GM21576 (cell line): Measurements from ENCODE around the gene THSD4.

Experiments
- ATAC-seq: cut with Tn5 transposase; IDR thresholded peaks from one replicate; pipeline ENCODE4 v1.9.1; 2021; ENCODE audit warnings: mild to moderate bottlenecking, moderate library complexity; ENCODE audit not compliant: unreplicated experiment

Gene THSD4

DNA sequence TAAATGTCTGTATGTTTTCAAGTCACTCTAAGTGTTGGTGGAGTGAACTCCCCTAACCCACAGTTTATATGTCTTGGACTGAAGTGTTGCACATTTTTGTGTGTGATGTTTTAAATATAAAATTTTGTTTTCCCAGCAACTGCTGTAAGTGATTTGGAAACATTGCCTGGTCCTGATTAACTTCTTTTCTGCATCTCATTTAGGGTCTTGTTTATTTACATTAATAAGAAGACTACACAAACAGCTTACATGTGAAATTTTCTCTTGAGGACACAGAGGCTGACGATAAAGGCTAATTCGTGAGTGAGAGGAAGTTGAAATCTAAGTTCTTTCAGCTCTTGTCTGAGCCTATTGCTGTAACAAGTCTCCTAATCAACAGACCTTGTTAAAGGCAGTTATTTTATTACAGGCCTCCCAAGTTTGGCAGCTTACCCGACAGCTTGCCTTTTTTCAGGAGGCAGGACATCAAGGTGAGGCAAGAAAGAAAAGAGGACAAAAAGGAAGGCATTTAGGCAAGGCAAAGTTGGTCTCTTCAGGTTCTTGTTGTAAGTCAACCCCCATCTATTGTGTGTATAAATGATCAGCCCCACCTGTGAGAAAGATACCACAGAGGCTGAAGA lies 517.4 kb downstream of the THSD4 start:
- no peak for ATAC-seq

DNA sequence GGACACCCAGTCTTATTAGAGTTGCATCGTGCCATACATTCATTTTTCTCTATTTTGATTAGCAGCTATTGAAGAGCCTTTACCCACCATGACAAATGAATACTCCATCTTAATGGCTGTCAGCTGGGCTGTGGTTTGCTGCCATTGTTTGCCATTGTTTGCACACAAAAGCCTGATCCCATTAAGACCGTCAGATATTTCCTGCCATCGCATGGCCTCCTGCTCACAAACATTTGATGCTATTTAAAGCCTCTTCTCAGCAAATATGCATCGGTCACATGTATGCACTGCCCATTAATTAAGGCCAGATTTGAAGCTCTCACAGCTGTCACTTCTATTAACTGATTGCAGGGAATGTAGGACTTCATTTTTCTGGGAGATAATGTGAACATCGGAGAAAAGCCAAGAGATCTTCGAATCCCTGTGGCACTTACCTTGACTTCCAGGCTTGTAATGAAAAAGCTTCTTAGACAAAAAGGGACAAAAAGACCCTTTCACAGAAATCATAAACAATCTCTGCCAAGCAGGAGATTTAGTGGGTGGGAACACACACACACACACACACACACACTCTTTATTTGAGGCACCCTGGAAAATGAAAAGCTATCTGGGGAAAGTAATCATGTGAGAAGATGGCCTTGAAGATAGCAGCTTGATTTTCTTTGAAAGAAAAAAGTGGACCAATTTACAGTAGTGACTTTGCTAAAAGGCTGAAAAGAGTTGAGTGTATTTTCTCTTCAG lies 519.7 kb downstream of the THSD4 start:
- no peak for ATAC-seq

DNA sequence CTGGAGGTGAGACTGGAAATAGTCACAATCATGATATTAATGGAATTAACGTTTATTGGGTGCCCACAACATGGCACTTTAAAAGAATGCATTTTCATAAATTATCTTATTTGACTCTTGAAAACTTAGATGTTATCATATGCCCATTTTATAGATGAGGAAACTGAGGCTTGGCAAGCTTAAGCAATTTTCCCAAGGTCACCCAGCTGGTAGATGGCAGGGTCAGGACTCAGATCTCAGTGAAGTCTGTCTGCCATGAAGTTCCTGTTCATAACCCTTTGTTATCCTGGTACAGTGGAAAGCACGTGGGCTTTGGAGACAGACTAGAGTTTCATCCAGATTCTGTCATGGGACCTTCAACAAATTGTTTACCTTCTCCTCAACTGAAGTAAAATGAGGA lies 520.5 kb downstream of the THSD4 start:
- no peak for ATAC-seq

DNA sequence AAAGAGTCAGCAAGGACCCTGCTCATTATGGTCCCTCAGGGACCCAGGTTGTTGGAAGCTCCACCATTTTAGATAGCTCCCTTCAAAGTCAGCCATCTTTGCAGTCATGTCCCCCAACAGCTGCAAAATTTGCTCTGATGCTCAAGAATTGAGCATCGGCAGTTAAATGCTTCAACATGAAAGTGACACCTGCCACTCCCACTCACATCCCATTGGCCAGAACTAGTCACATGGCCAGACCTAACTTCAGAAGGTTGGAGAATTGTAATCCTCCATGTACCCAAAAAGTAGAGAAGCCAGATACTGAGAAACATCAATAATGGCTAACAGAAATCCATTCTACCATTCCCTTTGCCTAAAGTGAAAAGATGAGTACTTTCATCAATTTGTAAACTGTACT lies 523.6 kb downstream of the THSD4 start:
- ATAC-seq = no peak

DNA sequence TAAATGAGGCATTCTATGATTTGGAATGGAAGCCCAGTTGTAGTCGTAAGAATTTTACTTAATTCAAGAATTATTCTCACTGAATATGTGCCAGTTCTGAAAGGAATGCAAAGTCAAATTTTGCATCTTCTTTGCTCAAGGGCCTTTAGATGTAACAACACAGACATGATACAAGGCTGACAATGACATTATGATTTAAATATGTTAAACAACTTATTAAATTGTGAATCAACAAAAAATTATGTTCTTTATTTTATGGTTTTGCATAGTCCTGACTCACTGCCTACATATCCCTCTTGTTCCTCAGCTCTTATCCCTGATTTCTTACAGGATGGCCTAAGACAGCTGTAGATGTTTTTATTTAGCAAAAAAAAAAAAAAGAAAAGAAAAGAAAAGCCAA lies 524.2 kb downstream of the THSD4 start:
- no peak for ATAC-seq

DNA sequence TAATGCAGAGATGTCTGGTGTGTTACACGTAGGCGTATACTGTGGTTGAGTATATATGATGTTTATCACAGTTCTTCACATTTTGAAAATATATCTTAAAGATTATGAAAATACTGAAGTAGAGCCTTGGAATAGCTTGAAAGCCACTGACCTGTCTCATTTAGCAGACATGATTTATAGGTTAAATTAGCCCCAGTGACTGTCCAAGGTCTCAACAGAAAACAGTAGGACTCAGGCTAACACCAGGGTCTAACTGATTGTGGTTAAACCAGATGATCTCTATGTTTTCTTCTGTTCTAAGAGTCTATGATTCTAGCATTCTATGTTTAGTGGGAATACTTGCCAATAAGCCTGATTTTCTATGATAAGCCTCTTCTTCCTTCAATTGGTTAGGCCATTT lies 528.6 kb downstream of the THSD4 start:
- no peak for ATAC-seq

DNA sequence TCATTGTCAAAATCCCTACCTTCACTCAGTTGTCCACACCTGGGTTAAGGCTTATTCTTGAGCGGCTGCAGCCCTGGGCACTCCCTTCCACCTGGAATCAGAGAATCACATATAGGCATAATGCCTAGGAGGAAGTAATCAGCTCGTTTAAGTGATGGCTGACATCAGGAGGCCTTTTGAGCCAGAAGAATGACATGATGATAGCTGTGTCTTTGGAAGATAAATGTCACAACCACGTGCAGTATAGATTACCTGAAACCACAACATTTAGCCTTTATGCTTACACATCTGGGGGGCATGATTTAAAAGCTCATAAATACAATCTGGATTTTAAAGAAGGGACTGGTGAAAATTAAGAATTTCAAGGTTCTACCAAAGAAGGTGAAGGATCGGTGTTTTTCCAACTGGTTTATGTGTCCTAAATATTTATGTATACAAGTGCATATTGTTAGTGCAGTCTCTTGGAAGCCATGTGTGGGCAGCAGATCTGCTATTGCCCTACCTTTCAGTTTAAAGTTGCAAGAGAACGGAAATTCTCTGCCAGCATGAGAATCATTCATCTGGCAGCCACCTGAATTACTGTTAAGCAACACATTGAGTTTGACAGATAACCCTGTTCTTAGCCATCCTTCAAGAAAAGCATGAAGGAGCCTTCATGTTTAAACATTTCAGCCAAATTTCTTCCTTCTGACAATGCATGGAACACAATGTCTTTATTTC lies 531.7 kb downstream of the THSD4 start:
- no peak for ATAC-seq

DNA sequence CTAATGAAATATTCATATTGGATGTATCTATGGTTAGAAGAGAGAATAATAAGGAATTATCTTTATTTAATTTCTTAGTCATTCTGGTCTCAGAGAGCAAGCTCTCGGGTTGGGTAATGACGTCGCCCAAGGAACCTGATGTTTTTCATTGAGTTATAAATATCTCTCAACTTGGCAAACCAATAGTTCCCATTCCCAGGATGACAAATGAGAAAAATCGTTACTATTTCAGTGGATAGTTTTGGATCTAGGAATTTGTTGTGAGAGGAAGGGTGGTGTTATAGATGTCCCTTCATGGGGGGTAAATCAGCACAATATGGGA lies 532.2 kb downstream of the THSD4 start:
- ATAC-seq = no peak

DNA sequence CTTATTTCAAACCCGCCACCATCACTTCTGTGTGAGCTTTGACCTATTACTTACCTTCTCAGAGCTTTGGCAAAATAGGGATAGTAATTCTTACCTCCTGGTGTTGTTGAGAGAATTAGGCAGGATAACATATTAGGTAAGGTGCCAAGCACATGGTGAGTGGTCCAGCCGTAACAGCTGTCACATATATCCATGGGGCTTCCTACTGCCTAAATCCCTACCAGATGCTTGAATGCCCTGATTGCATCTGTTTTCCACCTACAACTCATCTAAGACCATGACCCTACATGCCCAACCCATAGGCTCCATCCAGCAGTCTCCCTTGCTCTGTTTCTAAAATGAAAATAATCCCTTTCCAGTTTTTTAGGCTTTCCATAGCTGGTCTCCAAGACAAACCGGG lies 532.8 kb downstream of the THSD4 start:
- ATAC-seq = no peak

DNA sequence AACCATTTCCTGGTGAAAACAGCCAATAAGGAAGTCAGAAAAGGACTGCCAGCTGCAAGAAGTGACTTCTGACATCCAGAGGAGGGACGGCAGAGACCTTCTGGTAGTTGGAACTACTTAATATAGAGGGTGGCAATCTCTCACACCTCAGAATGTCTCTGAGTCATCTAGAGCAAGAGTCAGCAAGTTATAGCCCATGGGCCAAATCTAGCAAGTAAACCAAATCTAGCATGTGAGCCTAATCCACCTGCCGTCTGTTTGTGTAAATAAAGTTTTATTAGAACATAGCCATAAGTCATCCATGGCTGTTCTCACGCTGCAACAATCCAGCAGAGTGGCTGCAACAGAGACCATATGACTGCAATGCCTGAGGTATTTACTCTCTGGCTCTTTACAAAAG lies 534.6 kb downstream of the THSD4 start:
- ATAC-seq = no peak

DNA sequence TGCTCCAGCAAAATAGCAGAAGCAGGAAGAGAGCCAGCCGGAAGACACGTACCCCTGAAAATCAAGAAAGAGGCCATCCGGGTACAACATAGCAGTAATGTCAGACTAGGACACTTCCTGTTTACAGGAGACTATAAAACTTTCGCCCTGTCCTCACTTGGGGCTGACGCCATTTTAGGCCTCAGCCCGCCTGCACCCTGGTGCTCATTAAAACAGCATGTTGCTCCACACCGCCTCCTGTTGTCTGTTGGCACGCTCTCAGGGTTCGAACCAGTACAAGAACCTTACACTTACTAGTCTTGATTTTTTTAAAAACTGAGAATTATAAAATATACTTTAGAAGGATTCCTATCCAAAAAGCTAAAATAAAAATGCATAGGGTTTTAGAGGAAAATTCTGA lies 535.3 kb downstream of the THSD4 start:
- ATAC-seq = no peak

DNA sequence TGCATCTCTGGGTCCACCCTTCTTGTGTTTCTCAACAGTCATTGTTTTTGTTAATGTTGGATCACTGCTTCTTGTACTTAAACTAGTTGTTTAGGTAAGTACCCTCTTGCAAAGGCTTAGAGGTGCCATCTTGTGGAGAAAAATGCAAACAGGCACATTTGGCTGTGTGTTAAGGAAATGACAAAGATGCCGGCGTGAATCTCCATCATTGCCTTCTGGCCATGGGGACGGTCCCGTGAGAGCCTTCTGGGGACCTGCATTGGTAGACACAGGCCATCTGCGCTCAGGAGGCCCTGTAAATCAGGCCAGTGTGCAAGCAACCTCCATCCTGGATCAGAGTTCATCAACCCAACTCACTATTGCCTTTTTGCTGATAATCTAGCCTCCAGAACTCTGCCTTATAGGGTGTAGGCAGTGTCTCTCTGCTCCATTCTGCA lies 536.5 kb downstream of the THSD4 start:
- no peak for ATAC-seq

DNA sequence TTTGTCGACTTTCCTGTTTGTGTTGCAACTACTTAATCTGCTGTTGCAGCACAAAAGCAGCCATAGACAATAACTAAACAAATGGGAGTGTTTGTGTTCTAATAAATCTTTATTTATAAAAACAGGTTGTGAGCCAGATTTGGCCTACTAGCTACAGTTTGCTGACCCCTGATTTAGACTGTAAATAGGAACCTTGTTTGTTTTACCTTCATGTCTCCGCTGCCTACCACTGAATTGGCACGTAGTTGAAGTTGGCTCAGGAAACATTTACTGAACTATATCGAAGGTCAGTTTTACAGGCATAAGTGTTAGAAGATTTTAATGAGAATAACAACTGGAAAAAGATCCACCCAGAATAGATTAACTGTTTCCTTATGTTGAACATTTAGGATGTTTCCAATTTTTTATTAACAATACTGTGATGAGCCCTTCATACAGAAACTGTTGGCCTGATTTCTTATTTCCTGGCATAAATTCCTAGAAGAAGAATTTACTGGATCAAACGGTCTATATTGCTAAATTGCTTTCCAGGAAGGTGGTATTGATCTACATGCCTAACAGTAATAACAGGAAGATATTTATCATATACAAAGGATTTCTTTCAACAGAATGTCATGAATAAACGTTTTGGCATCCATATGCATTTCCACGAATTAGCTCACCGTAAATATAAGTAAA lies 538.9 kb downstream of the THSD4 start:
- no peak for ATAC-seq

DNA sequence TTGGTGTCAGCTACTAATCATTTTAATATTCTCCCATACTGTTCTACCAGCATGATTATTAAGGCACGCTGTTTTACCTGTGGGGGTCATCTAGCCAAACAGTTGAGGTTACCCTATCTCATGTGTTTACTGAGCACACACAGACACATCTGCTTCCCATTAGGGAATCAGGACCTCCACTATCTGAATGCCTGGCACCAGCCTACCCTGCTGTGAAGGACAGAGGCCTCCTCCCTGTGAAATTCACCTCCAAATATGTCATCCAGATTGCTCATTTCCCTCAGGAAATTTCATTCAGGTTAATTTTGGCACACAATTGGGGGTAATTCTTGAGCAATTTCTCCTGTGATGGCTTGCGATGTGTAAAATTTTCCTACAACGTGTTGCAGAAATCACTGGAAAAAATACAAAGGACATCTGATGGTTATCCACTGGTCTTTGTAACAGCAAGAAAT lies 539.5 kb downstream of the THSD4 start:
- no peak for ATAC-seq

DNA sequence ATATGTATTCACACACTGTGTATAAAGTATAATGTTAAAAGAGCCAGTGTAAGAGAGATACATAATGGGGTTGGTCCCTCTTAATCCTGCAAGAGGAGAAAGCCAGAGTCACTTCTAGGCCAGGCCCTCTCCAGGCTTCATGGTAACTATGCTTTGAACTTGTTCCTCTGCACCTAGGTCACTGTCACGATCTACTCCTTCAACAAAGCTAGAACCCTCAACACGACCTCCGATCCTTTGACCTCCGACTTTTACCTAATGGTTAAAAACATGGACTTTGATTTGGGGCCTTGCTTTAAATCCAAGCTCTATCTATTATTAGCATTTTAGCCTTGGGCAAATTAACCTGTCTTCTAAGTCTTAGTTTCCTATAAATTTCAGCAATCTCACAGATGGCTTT lies 541.2 kb downstream of the THSD4 start:
- ATAC-seq = no peak

DNA sequence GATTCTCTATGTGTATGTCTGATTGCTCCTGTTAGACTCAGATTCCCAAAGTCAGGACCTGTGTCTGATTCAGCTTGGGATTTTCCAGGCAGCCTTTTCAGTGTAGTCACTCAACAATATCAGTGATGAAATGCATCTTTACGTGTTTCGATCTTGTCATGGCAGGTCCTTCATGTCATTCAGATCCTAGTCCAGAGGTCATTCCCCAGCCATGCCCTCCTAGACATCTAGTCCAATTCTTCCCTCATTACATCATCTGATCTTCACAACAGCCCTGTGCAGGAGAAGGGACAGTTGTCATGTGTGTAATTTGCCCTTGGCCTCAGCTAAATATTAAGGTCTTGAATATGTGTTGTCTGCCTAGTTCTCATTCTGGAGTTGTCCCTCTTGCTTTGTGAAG lies 541.9 kb downstream of the THSD4 start:
- ATAC-seq = no peak

DNA sequence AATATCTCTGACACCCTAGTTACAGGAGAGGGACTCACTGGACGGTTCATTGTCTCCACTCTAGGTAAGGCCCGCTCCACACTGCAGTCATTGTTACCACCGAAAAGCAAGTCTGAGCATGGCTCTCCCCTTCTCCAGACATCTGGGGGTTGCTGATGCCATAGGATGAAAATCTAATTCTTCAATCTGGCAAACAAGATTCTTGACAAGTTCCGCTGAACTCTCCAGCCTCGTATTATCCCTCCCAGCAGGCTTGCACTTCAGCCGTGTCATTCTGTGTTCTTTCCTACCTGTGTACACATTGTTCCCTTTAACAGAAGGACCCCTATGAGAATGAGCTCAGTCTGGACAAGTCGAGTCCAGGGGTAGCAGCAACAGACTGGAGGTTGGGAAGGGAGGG lies 542.8 kb downstream of the THSD4 start:
- no peak for ATAC-seq

DNA sequence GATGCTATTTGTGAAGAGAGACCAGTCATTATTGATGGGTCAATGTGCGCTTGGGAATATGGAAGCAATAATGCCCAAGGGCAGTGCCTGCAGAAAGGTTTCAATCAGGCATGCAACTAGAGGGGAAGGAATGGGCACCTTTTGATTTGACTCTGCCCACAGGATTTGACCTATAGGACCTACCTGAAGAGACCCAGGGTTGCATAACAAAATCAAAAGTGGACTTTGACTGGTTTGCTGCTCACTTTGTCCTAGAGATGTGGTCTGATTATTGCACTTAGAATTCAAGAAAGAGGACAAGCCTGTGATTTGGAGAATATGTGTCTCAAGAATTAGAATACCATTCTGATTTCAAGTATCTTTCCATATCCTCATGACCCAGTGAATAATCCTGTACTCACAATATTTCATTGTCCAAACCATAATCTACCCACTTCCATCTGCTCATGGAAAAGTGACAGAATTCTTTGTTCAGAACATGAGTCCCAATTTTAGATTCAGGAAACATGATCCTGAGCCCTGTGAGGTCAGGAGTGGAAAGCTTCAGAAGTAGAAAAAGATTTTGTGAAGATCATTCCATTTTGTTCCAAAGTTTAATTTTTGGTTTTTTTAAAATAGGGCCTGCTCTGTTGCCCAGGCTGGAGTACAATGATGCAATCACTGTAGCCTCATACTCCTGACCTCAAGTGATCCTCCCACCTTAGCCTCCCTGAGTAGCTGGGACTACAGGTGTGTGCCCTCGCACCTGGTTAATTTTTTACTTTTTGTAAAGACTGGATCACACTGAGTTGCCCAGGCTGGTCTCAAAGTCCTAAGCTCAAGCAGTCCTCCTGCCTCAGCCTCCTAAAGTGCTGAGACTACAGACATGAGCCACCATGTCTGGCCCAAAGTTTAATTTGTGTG lies 543.8 kb downstream of the THSD4 start:
- no peak for ATAC-seq

DNA sequence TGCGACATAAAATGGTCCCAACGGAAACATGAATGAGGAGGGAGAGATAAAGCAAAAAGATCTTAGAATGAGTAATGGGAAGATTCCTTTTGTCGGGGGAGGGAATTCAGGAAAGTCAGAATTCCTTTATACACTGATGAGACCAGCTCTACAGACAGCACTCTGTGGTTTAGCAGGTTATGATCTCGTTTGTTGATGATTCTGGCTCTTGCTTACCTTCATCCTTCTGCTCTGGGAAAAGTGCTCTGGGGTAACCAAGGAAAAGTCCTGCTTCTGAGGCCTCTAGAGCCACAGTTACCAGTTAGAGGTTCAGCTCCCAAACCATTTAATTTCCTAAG lies 544.4 kb downstream of the THSD4 start:
- ATAC-seq = no peak

DNA sequence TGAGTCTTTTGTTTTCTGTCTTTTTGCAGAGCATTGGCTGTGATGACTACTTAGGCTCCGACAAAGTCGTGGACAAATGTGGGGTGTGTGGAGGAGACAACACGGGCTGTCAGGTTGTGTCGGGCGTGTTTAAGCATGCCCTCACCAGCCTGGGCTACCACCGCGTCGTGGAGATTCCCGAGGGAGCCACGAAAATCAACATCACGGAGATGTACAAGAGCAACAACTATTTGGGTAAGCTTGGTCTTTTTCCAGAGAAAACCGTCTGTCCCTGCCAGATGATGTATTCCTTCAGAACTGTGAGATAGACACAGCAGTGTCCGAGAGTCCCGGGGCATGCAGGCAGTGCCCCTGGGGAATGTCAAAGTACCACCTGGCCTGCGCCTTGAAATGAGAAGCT lies 545.2 kb downstream of the THSD4 start:
- ATAC-seq = no peak

DNA sequence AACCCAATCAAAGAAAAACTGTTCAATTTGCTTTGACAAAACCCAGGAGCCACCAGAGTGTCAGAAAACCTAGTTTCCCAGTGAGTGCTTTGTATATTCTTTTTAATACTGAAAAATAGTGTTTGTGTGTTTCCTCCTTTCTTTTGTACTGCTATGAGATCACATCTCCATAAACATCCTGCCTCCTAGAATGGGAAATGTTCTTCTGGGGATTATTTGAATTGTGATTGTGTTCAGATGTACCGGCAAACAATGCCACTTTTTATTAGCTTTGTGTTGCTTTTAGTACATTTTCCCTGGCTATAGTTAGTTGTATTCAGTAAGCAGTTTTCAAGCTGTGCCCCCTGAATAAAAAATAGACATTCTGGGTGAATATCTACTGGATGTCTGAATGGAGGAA lies 547.0 kb downstream of the THSD4 start:
- ATAC-seq = no peak
